Prostate gland (tissue), 2 donors: Measurements from ENCODE around the gene STK4. TPM values are rescaled to one million over a fixed set of nuclear protein-coding genes. Genes with fewer than 3 reads are reported as not detected.

ENCODE experiments used
- DNase-seq: peaks from one replicate; pipeline ENCODE4 v3.0.0-alpha.2; 2019; ENCODE audit warnings: low spot score
- H3K27ac ChIP-seq, 2 donors: fragments of 200-600 bp; sonication (generic); 2 replicates each; pipeline ENCODE4 v1.5.1; 2017 to 2019
- H3K27me3 ChIP-seq: fragments of 200-600 bp; sonication (generic); replicated peaks from 2 replicates; pipeline ENCODE4 v1.5.1; 2019; ENCODE audit not compliant: insufficient read depth
- H3K36me3 ChIP-seq, 2 donors: fragments of 200-600 bp; sonication (generic); 1 replicate in 1 of 2; 2 replicates in 1 of 2; pipeline versions ENCODE4 v1.5.1 to v1.8.1; 2017 to 2019
- H3K4me1 ChIP-seq: fragments of 200-600 bp; sonication (generic); replicated peaks from 2 replicates; pipeline ENCODE4 v1.5.1; 2019
- H3K4me3 ChIP-seq, 2 donors: fragments of 200-600 bp; sonication (generic); 2 replicates each; pipeline ENCODE4 v1.5.1; 2017 to 2019
- H3K9me3 ChIP-seq: fragments of 200-600 bp; sonication (generic); 2 replicates; pipeline ENCODE4 v1.5.1; 2017
- CTCF ChIP-seq, 4 experiments: fragments of 200-600 bp in 2 of 4; fragments of 450-650 bp in 2 of 4; sonication (generic) in 2 of 4; IDR thresholded peaks; 1 replicate in 3 of 4; 2 replicates in 1 of 4; pipeline ENCODE4 v1.5.1; 2016 to 2019; ENCODE audit warnings: antibody characterized with exemption in 4 of 4, mild to moderate bottlenecking in 2 of 4, moderate library complexity in 2 of 4
- POLR2A ChIP-seq: fragments of 450-650 bp; IDR thresholded peaks from one replicate; pipeline ENCODE4 v1.6.1; 2016; ENCODE audit warnings: antibody characterized with exemption, mild to moderate bottlenecking
- POLR2AphosphoS5 ChIP-seq: sonication (generic); formaldehyde crosslinking; IDR thresholded peaks from one replicate; pipeline ENCODE4 v1.6.1; 2017; ENCODE audit warnings: antibody characterized with exemption
- WGBS: methylation state at CpG from one replicate; pipeline ENCODE4 v1.1.5; 2018; 5-methylcytosine and 5-hydroxymethylcytosine counted together
- intact Hi-C: fragments of 100-400 bp; cut with DNase I; formaldehyde crosslinking; loops from one replicate; pipeline ENCODE4 v1.14.2; 2022
- total RNA-seq, 2 donors: library from RNA; depleted of rRNA; stranded (reverse); fragments of >200 nt; gene quantifications; one replicate each; pipeline ENCODE4 v1.1.0, GENCODE V29; 2016

Gene STK4
- total RNA-seq, 2 donors from 2014 or later: 14.4 to 35.1 TPM

- Histone ChIP-seq H3K27me3 (no peaks in the 10 kb centered on the region), H3K27ac (no peak overlapping the region), H3K9me3 (no peaks in the 10 kb centered on the region), H3K36me3 (no peaks in the 10 kb centered on the region), H3K4me3 (no peak overlapping the region), H3K4me1 (no peaks in the 10 kb centered on the region)
- intact Hi-C loops: no loop called here
- DNase-seq: no peak
- no peak for TF ChIP-seq POLR2AphosphoS5
- TF ChIP-seq POLR2A: no peak
- no peak for TF ChIP-seq CTCF (IDR thresholded peaks at IDR 0.05)
- 62% methylated on average over 3 of the region's 3 CpGs for WGBS
Observed at GRCh38 chr20:44990425-44990824, 24.1 kb downstream of the STK4 start.

- H3K9me3 ChIP-seq: no peaks in the 10 kb centered on the region
- intact Hi-C loops: no loop called here
- peaks cover 0 to 4% of the 10 kb centered on the region in 2 donors for H3K36me3 ChIP-seq
- no peaks in the 10 kb centered on the region for H3K4me1 ChIP-seq
- H3K27me3 ChIP-seq: no peaks in the 10 kb centered on the region
- no peak for DNase-seq
- H3K27ac ChIP-seq: no peak overlapping the region
- TF ChIP-seq CTCF (IDR thresholded peaks at IDR 0.05): no peak
- TF ChIP-seq POLR2AphosphoS5: no peak
- H3K4me3 ChIP-seq: no peak overlapping the region
Observed at GRCh38 chr20:44990957-44991356, 24.6 kb downstream of the STK4 start.

GRCh38 chr20:44993343-44993742 lies 27.0 kb downstream of the STK4 start:
- TF ChIP-seq CTCF (IDR thresholded peaks at IDR 0.05) (no peak), POLR2A (no peak), POLR2AphosphoS5 (no peak)
- H3K27me3 ChIP-seq: no peaks in the 10 kb centered on the region
- no peaks in the 10 kb centered on the region for H3K9me3 ChIP-seq
- intact Hi-C loops: no loop called here
- H3K4me1 ChIP-seq: no peaks in the 10 kb centered on the region
- DNase-seq: no peak
- H3K36me3 ChIP-seq: peaks cover 0 to 4% of the 10 kb centered on the region in 2 donors
- no peak overlapping the region for H3K27ac ChIP-seq
- WGBS: 94% methylated on average over 3 of the region's 3 CpGs
- H3K4me3 ChIP-seq: no peak overlapping the region

GRCh38 chr20:44997171-44997570 lies 30.9 kb downstream of the STK4 start:
- Histone ChIP-seq H3K27ac (no peak overlapping the region), H3K4me1 (no peaks in the 10 kb centered on the region), H3K9me3 (no peaks in the 10 kb centered on the region), H3K27me3 (no peaks in the 10 kb centered on the region), H3K4me3 (no peak overlapping the region), H3K36me3 (peaks cover 0 to 4% of the 10 kb centered on the region in 2 donors)
- TF ChIP-seq POLR2A: no peak
- no peak for TF ChIP-seq CTCF (IDR thresholded peaks at IDR 0.05)
- DNase-seq: no peak
- 95% methylated on average over 6 of the region's 6 CpGs for WGBS
- intact Hi-C loops: no loop called here

- Histone ChIP-seq H3K27ac (no peak overlapping the region), H3K4me3 (no peak overlapping the region), H3K4me1 (no peaks in the 10 kb centered on the region), H3K36me3 (peaks cover 0 to 4% of the 10 kb centered on the region in 2 donors), H3K27me3 (no peaks in the 10 kb centered on the region), H3K9me3 (no peaks in the 10 kb centered on the region)
- no peak for DNase-seq
- WGBS: 96% methylated on average over 5 of the region's 5 CpGs
- intact Hi-C loops: no loop called here
- TF ChIP-seq POLR2A (no peak), POLR2AphosphoS5 (no peak)
Observed at GRCh38 chr20:44997668-44998067, 31.4 kb downstream of the STK4 start.
